Stimulated activated CD4-positive, alpha-beta T cell treated with anti-CD3 and anti-CD28 coated beads, TNF-alpha, amount 100 ng/mL, for 4 hours (primary cell): Measurements from ENCODE around the gene P2RX4.
"Not testable (repeated sequence)": the region's sequence is repeated elsewhere in the genome, so short reads cannot be mapped to it uniquely, and the experiment has no call there.

Experiments used
- DNase-seq, 3 experiments: peaks; one replicate each; pipeline ENCODE4 v3.0.0-alpha.2; 2020; ENCODE audit warnings: low read depth in 3 of 3

P2RX4 gene

GRCh38 chr12:121219353-121219986 lies 9.5 kb downstream of the P2RX4 start:
- no peak for DNase-seq

GRCh38 chr12:121222847-121223246 lies 12.9 kb downstream of the P2RX4 start:
- no peak for DNase-seq

- no peak for DNase-seq
Observed at GRCh38 chr12:121223292-121224285, 13.7 kb downstream of the P2RX4 start.

- no peak for DNase-seq
Observed at GRCh38 chr12:121224591-121224990, 14.7 kb downstream of the P2RX4 start.

- no peak for DNase-seq
Observed at GRCh38 chr12:121226399-121226798, 16.5 kb downstream of the P2RX4 start.

GRCh38 chr12:121226871-121227270 lies 16.9 kb downstream of the P2RX4 start:
- DNase-seq: not testable (repeated sequence)

GRCh38 chr12:121227294-121227693 lies 17.4 kb downstream of the P2RX4 start:
- no peak for DNase-seq

GRCh38 chr12:121228919-121229665 lies 19.2 kb downstream of the P2RX4 start:
- DNase-seq: no peak

GRCh38 chr12:121229826-121230537 lies 20.1 kb downstream of the P2RX4 start:
- DNase-seq: peak in 1 of 3 experiments; percentile 30

- DNase-seq: no peak
Observed at GRCh38 chr12:121230538-121230907, 20.6 kb downstream of the P2RX4 start.

GRCh38 chr12:121232163-121232562 lies 22.2 kb downstream of the P2RX4 start:
- DNase-seq: no peak

GRCh38 chr12:121232977-121233627 lies 23.2 kb downstream of the P2RX4 start:
- DNase-seq: no peak

GRCh38 chr12:121233628-121234020 lies 23.7 kb downstream of the P2RX4 start:
- no peak for DNase-seq

- DNase-seq: no peak
Observed at GRCh38 chr12:121236776-121237175, 26.8 kb downstream of the P2RX4 start.

- DNase-seq: no peak
Observed at GRCh38 chr12:121237415-121237814, 27.5 kb downstream of the P2RX4 start.

- DNase-seq: no peak
Observed at GRCh38 chr12:121238086-121238485, 28.2 kb downstream of the P2RX4 start.

- no peak for DNase-seq
Observed at GRCh38 chr12:121238604-121239350, 28.8 kb downstream of the P2RX4 start.

- DNase-seq: no peak
Observed at GRCh38 chr12:121239351-121240061, 29.6 kb downstream of the P2RX4 start.

GRCh38 chr12:121240062-121240420 lies 30.1 kb downstream of the P2RX4 start:
- DNase-seq: no peak
